PC-3 (cell line): ENCODE data around the gene RNU1-4.
"Not testable (repeated sequence)": the region's sequence is repeated elsewhere in the genome, so short reads cannot be mapped to it uniquely, and the experiment has no call there.

Experiments
- EZH2 ChIP-seq: fragments of 300-600 bp; sonication (generic); IDR thresholded peaks from one replicate; pipeline ENCODE4 v1.6.1; 2017; ENCODE audit warnings: antibody characterized with exemption, mild to moderate bottlenecking, low read length; ENCODE audit not compliant: unreplicated experiment
- EZH2phosphoT487 ChIP-seq: fragments of 300-600 bp; sonication (generic); IDR thresholded peaks from 2 replicates; pipeline ENCODE4 v1.6.1; 2018; ENCODE audit warnings: mild to moderate bottlenecking, antibody characterized with exemption, low read length, borderline replicate concordance
- TF ChIP-seq, protein P1 (sequence below): fragments of 300-600 bp; sonication (generic); conservative IDR thresholded peaks from 2 replicates; pipeline ENCODE4 v1.5.1; 2017; ENCODE audit warnings: antibody characterized with exemption, low read depth, mild to moderate bottlenecking, low read length

DNA sequence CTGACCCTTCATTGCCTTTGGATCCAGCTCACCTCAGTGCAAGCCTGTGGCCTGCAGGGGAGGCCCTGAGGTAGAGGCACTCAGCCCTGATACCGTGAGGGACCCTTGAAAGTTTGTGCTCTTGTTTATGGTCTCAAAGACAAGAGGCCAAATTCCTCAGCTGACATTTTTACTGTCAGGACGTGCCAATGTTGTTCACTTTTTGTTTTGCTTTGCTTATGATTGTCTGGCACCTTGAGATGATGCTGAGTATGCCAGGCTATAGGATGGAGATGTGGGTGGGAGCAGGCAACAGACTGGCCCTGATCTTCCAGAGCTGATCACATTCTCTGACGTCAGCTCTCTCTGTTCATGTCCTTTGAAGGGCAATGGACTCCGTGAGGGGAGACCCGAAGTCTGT, 36.5 kb downstream of the RNU1-4 start:
- TF ChIP-seq, protein P1, sequence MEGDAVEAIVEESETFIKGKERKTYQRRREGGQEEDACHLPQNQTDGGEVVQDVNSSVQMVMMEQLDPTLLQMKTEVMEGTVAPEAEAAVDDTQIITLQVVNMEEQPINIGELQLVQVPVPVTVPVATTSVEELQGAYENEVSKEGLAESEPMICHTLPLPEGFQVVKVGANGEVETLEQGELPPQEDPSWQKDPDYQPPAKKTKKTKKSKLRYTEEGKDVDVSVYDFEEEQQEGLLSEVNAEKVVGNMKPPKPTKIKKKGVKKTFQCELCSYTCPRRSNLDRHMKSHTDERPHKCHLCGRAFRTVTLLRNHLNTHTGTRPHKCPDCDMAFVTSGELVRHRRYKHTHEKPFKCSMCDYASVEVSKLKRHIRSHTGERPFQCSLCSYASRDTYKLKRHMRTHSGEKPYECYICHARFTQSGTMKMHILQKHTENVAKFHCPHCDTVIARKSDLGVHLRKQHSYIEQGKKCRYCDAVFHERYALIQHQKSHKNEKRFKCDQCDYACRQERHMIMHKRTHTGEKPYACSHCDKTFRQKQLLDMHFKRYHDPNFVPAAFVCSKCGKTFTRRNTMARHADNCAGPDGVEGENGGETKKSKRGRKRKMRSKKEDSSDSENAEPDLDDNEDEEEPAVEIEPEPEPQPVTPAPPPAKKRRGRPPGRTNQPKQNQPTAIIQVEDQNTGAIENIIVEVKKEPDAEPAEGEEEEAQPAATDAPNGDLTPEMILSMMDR, result not testable (repeated sequence)
- not testable (repeated sequence) for TF ChIP-seq EZH2phosphoT487, EZH2
